GM19452 (cell line): Measurements from ENCODE around the gene CMTM8.

ENCODE experiments used
- ATAC-seq: cut with Tn5 transposase; IDR thresholded peaks from one replicate; pipeline ENCODE4 v1.9.1; 2021; ENCODE audit not compliant: unreplicated experiment

Gene CMTM8

DNA sequence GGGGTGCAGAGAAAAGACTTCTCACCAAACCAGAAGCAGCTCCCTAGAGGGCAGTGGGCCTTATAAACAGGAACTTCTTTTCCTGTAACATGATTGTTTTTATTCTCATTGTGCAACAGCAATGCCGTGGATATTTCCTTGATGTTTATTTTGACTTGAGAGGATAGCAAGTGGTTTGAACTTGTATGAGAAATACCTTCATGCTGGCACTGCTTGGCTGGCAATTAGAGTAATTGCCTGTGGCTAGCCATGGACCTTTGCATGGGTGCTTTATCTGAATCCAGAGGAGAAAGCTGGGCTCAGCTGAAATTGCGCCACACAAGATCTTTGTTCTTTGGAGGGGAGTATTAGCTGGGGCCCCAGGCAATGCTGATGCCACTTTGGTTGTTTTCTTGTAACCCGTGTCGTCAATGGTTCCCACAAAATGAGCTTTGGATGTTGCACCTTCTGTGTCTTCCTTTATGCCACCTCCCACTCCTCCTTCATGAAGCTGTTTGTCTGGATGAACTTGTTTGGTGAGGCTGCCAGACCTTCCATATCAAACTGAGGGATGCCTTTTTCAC, 37.9 kb downstream of the CMTM8 start:
- ATAC-seq = no peak

GRCh38 chr3:32278714-32279113, 40.2 kb downstream of the CMTM8 start:
- ATAC-seq = no peak

DNA sequence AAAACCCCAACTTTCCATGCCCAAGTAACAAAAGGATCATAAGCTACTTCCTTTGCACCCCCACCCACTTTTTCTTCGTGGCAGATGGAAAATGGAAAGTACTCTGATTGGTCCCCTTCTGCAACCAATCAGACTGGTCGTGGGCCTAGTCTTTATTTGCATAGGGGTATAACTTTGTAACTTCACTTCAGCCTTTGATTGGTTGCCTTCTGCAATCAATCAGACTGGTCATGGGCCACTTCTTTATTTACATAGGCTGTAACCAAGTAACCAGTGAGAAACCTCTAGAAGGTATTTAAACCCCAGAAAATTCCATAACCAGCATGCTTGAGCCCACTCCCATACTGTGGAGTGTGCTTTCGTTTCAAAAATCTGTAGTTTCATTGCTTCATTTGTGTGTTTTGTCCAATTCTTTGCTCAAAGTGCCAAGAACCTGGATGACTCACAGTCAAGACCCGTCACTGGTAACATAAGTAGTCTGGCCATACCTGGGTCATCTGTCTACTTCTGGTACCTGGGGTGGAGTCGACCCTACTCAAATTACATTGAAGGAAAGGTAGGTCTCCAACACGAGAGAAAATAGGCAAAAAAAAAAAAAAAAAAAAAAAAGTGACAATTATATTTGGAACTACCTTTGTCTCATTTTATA, 41.9 kb downstream of the CMTM8 start:
- no peak for ATAC-seq

DNA sequence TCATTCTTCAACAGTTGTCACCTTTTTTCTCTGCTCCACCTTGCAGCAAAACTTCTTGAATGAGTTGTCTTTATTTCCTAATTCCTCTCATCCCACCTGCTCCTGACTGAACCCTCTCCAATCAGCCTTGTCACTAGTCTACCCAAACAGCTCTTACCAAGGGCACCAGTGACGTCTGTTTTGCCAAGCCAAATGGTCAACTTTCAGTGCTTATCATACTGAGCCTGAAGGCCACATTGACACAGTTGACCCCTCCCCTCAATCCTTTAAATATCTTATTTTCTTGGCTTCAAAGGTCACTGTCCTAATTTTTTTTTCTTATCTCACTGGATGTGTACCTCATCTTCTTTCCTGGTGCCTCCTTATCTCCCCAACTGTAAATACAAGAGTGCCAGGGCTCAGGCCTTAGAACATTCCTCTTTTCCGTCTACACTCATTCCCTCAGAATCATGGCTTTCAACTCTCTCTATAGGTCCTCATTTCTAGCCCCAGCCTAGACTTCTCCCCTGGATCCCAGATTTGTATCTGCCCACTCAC, 43.2 kb downstream of the CMTM8 start:
- no peak for ATAC-seq

GRCh38 chr3:32282578-32283154, 44.2 kb downstream of the CMTM8 start:
- ATAC-seq = no peak

DNA sequence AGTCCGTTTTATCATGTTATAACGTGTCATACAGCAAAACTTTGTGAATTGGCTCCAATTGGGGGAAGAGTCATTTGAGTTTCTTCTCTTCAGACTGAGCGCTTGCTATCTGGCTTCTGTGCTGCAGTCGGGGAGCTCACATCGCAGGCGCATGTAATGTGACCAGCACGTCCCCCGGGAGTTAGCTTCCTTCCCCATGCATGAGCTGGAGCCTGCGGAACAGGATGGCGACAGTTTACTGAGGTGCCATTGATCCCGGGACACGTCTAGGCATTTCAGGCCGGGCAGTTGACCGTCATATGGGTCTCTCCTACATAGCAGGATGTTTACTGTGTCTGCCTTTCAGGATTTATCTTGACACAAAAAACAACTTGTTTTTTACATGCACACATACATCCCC, 44.8 kb downstream of the CMTM8 start:
- ATAC-seq = no peak

- ATAC-seq = no peak
These were observed 46.1 kb downstream of the CMTM8 start for GRCh38 chr3:32284443-32285212.

DNA sequence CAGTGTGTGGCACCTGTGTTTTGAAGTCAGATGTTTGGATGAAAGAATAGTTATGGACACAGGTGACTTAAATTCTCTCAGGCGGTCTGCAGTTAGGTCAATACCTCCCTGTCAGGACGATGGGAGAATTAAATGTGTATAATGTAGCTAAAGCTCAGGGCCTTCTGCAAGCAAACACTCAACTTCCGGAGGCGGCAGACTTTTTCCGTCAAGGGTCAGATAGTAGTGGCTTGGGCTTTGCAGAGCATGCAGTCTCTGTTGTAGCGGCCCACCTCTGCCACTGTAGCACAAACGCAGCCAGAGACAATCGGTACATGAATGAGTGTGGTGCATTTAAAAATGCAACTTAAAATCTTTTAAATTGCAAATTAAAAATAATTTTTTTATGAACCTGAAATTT, 47.4 kb downstream of the CMTM8 start:
- no peak for ATAC-seq

DNA sequence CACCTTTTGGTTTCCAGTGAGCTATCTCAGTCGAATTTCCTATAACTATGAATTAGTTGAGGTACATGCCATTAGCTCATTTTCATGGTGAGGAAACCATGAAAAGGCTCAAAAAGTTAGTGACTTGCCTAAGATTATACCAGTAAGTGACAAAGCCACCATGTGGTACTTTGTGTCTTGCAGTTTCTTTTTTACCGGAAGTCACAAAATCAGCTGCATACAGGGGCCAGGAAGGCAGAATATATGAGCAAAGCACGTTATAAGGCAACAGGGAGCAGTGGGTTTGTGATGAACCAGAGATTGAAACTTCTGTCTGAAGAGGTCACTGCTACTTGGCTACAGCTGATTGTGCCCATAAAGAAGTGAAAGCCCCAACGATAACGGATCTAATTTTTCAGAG, 50.3 kb downstream of the CMTM8 start:
- no peak for ATAC-seq

- no peak for ATAC-seq
These were observed 52.1 kb downstream of the CMTM8 start for GRCh38 chr3:32290619-32291018.

GRCh38 chr3:32292085-32292796, 53.8 kb downstream of the CMTM8 start:
- no peak for ATAC-seq

DNA sequence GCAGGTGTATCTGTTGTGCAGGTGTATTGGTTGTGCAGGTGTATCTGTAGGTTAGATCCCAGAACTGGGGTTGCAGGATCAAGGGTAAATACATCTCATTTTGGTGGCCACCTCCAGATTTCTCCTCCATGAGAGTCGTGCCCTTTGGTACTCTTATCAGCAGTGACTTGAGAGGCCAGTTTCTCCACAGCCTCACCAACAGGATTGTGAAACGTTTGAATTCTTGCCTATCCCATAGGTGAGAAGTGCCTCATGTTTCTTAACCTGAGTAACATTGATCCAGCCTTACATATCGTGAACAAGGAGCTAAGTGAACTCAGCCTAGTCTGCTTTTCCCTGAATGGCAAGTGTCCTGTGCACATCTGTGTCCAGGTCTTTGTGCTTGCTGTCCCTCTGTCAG, 55.4 kb downstream of the CMTM8 start:
- no peak for ATAC-seq

GRCh38 chr3:32296251-32297204, 58.0 kb downstream of the CMTM8 start:
- ATAC-seq = no peak

GRCh38 chr3:32297366-32297765, 58.9 kb downstream of the CMTM8 start:
- no peak for ATAC-seq

DNA sequence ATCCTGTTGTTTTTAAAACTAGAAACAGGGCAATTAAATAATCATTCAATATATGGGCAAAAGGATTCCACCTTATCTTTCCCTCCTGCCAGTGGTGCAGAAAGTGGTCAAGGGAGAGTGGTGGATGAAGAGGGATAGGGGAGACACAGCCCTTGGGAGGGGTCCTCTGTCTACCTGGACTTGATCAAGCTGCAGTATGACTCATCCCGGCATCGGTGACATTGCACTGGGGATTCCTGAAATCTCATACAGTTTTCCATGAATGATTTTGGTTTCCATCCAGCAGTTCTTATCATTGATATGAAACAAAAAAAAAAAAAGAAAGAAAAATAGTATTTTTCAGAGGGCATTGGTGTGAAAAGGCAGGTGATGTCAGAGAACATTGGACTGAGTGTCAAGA, 62.9 kb downstream of the CMTM8 start:
- no peak for ATAC-seq

GRCh38 chr3:32302601-32303398, 64.3 kb downstream of the CMTM8 start:
- no peak for ATAC-seq

DNA sequence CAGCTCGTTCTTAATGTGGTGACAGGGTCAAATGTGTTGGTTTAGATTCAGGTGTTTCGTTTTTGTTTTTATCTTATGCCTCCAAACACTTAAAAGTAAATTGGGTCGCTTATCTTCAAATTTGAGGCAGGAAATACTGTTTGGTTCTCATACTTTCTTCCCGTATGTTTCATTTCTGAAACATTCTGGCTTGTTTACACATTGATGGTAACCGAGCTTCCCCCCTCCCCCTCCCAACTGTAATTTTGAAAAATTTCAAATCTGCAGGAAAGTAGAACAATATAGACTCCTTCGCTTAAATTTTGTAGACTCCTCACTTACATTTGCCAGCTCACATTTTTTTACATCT, 64.9 kb downstream of the CMTM8 start:
- no peak for ATAC-seq

- no peak for ATAC-seq
These were observed 65.7 kb downstream of the CMTM8 start for GRCh38 chr3:32303977-32304881.
